ENCODE data around the gene FEZF1. TPM values are rescaled to one million over a fixed set of nuclear protein-coding genes. Genes with fewer than 3 reads are reported as not detected.

Gene FEZF1
- total RNA-seq, 1 donor from 2014 or later = 0.28 TPM

DNA sequence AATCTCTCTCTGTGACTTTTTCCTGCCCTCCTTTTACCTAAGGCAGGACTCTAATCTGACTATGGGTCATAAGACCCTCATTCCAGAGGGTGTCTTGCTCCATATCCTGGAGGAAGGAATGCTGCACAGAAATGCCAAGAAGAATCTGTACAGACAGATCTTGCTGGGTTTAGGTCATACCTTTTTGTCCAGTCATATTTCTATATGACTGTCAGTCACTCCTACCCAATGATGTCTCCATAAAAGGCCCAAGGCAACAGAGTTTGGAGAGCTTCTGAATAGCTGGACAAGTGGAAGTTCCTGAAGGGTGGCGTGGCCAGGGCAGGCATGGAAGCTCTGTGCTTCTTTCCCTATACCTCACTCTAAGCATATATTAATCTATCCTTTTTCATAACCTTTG, 47.5 kb downstream of the FEZF1 start:
- H3K4me1 Mint-ChIP-seq (ENCODE audit: unreplicated experiment) = no peaks in the 10 kb centered on the region

DNA sequence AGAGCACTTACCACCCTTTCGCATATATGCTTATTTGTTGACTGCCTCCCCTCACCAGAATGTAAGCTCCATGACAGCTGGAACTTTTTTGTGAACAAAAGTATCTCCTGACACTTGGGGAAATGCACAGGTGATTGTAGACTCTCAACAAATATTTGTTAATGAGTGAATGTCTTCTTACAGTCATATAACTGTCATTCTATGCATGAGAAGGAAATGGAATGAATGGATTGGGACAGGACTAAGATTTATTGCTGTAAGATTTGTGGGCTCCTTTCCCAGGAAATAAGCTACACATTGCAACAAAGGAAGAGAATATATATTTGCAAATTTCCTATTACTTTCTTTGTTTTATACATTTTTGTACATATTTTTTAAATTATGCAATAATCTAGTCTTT, 48.5 kb downstream of the FEZF1 start:
- TF ChIP-seq, protein P1, sequence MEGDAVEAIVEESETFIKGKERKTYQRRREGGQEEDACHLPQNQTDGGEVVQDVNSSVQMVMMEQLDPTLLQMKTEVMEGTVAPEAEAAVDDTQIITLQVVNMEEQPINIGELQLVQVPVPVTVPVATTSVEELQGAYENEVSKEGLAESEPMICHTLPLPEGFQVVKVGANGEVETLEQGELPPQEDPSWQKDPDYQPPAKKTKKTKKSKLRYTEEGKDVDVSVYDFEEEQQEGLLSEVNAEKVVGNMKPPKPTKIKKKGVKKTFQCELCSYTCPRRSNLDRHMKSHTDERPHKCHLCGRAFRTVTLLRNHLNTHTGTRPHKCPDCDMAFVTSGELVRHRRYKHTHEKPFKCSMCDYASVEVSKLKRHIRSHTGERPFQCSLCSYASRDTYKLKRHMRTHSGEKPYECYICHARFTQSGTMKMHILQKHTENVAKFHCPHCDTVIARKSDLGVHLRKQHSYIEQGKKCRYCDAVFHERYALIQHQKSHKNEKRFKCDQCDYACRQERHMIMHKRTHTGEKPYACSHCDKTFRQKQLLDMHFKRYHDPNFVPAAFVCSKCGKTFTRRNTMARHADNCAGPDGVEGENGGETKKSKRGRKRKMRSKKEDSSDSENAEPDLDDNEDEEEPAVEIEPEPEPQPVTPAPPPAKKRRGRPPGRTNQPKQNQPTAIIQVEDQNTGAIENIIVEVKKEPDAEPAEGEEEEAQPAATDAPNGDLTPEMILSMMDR (IDR thresholded peaks at IDR 0.05; ENCODE audit: unreplicated experiment) = no peak
- no peak overlapping the region for H3K4me3 Mint-ChIP-seq (ENCODE audit: unreplicated experiment)
- no peaks in the 10 kb centered on the region for H3K27me3 Mint-ChIP-seq (ENCODE audit: unreplicated experiment)
- DNase-seq (ENCODE audit: low spot score) = no peak
- H3K4me1 Mint-ChIP-seq (ENCODE audit: unreplicated experiment) = no peaks in the 10 kb centered on the region
- no peaks in the 10 kb centered on the region for H3K9me3 Mint-ChIP-seq (ENCODE audit: unreplicated experiment)
- H3K27ac Mint-ChIP-seq (ENCODE audit: unreplicated experiment) = no peak overlapping the region
- H3K36me3 Mint-ChIP-seq (ENCODE audit: low read depth, unreplicated experiment) = no peaks in the 10 kb centered on the region

More for the DNA sequence above, 47.5 kb downstream of the FEZF1 start:
- TF ChIP-seq, protein P1 (IDR thresholded peaks at IDR 0.05; ENCODE audit: unreplicated experiment) = no peak
- Mint-ChIP-seq H3K9me3 (ENCODE audit: unreplicated experiment) (no peaks in the 10 kb centered on the region), H3K27me3 (ENCODE audit: unreplicated experiment) (no peaks in the 10 kb centered on the region), H3K4me3 (ENCODE audit: unreplicated experiment) (no peak overlapping the region), H3K36me3 (ENCODE audit: low read depth, unreplicated experiment) (no peaks in the 10 kb centered on the region), H3K27ac (ENCODE audit: unreplicated experiment) (no peak overlapping the region)
- DNase-seq (ENCODE audit: low spot score) = no peak

DNA sequence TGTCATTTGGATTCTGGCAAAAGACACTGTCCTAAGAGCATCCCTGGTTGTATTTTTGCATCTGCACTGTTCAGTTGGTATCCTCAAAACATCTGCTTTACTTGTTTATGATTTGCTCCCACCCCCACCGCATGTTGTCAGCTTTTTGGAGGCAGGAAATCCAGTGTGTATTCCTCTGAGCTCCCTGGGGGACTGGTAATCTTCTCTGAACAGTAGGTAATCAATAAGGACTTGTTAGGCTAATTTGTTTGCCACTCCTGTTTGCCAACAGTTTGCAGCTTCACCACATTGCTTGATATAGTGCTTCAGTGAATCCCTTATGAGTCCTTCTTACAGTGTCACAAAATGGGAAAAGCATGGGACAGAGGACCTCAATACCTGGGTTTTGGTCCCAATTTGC, 49.1 kb downstream of the FEZF1 start:
- H3K4me3 Mint-ChIP-seq (ENCODE audit: unreplicated experiment) = no peak overlapping the region
- H3K27me3 Mint-ChIP-seq (ENCODE audit: unreplicated experiment) = no peaks in the 10 kb centered on the region
- H3K36me3 Mint-ChIP-seq (ENCODE audit: low read depth, unreplicated experiment) = no peaks in the 10 kb centered on the region
- TF ChIP-seq, protein P1 (IDR thresholded peaks at IDR 0.05; ENCODE audit: unreplicated experiment) = no peak
- no peaks in the 10 kb centered on the region for H3K4me1 Mint-ChIP-seq (ENCODE audit: unreplicated experiment)
- H3K9me3 Mint-ChIP-seq (ENCODE audit: unreplicated experiment) = no peaks in the 10 kb centered on the region
- H3K27ac Mint-ChIP-seq (ENCODE audit: unreplicated experiment) = no peak overlapping the region
- DNase-seq (ENCODE audit: low spot score) = no peak

Other genes with a start within 250 kb of the FEZF1 start
- gene AASS, start 160.5 kb downstream of the FEZF1 start, total RNA-seq (ENCODE audit: unreplicated experiment) = 41.9 TPM